ENCODE results near the gene PTPRM.

GRCh38 chr18:8020132-8020846 lies 453.2 kb downstream of the PTPRM start:
- TF ChIP-seq ZBTB33 (IDR thresholded peaks at IDR 0.05) (no peak), MAX (IDR thresholded peaks at IDR 0.05) (no peak), REST (IDR thresholded peaks at IDR 0.05) (no peak), RAD21 (IDR thresholded peaks at IDR 0.05) (no peak), EGR1 (IDR thresholded peaks at IDR 0.05; ENCODE audit: low read depth in 2 of 2) (no peak), GABPA (IDR thresholded peaks at IDR 0.05 in 1 of 2, conservative IDR thresholded peaks at IDR 0.05 in 1 of 2) (no peak), SP1 (IDR thresholded peaks at IDR 0.05) (no peak), RXRA (IDR thresholded peaks at IDR 0.05) (no peak), TAF1 (conservative IDR thresholded peaks at IDR 0.05) (no peak), JUND (IDR thresholded peaks at IDR 0.05) (no peak), YY1 (IDR thresholded peaks at IDR 0.05) (no peak), NR2F2 (IDR thresholded peaks at IDR 0.05) (no peak)
- TF ChIP-seq, protein P1, sequence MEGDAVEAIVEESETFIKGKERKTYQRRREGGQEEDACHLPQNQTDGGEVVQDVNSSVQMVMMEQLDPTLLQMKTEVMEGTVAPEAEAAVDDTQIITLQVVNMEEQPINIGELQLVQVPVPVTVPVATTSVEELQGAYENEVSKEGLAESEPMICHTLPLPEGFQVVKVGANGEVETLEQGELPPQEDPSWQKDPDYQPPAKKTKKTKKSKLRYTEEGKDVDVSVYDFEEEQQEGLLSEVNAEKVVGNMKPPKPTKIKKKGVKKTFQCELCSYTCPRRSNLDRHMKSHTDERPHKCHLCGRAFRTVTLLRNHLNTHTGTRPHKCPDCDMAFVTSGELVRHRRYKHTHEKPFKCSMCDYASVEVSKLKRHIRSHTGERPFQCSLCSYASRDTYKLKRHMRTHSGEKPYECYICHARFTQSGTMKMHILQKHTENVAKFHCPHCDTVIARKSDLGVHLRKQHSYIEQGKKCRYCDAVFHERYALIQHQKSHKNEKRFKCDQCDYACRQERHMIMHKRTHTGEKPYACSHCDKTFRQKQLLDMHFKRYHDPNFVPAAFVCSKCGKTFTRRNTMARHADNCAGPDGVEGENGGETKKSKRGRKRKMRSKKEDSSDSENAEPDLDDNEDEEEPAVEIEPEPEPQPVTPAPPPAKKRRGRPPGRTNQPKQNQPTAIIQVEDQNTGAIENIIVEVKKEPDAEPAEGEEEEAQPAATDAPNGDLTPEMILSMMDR (IDR thresholded peaks at IDR 0.05; ENCODE audit: low read depth, low read length, missing input control), result no peak
- TF ChIP-seq, protein P2, sequence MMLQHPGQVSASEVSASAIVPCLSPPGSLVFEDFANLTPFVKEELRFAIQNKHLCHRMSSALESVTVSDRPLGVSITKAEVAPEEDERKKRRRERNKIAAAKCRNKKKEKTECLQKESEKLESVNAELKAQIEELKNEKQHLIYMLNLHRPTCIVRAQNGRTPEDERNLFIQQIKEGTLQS (IDR thresholded peaks at IDR 0.05), result no peak
